Mesothelial cell of epicardium (in vitro differentiated cells): ENCODE results near the gene NOS2. TPM values are rescaled to one million over a fixed set of nuclear protein-coding genes. Genes with fewer than 3 reads are reported as not detected.
"Not testable (repeated sequence)": the region's sequence is repeated elsewhere in the genome, so short reads cannot be mapped to it uniquely, and the experiment has no call there.

Experiments
- DNase-seq, 2 experiments: peaks; one replicate each; pipeline ENCODE4 v3.0.0; 2021; ENCODE audit warnings: low spot score in 2 of 2; ENCODE audit not compliant: unreplicated experiment in 2 of 2
- H3K27ac Mint-ChIP-seq: 2 replicates; pipeline ENCODE4 v1.8.0; 2021; ENCODE audit warnings: mixed read lengths
- H3K27me3 Mint-ChIP-seq: 2 replicates; pipeline ENCODE4 v1.8.0; 2021; ENCODE audit warnings: low read depth, mixed read lengths
- H3K36me3 Mint-ChIP-seq: 2 replicates; pipeline ENCODE4 v1.8.0; 2021; ENCODE audit warnings: mixed read lengths
- H3K4me1 Mint-ChIP-seq: 2 replicates; pipeline ENCODE4 v1.8.0; 2021; ENCODE audit warnings: mixed read lengths
- H3K4me3 Mint-ChIP-seq: 2 replicates; pipeline ENCODE4 v1.8.0; 2021; ENCODE audit warnings: mild to moderate bottlenecking, moderate library complexity, mixed read lengths
- H3K9me3 Mint-ChIP-seq: 2 replicates; pipeline ENCODE4 v1.8.0; 2021; ENCODE audit warnings: mixed read lengths
- CTCF ChIP-seq: fragments of 200-600 bp; sonication (generic); IDR thresholded peaks from one replicate; pipeline ENCODE4 v1.5.0; 2021; ENCODE audit warnings: antibody characterized with exemption; ENCODE audit not compliant: unreplicated experiment
- total RNA-seq: library from RNA; stranded (reverse); gene quantifications from 3 replicates; pipeline ENCODE4 v1.2.1, GENCODE V29; 2021

The NOS2 gene
- total RNA-seq, 1 donor from 2014 or later = 0.18 TPM

GRCh38 chr17:27746881-27747280, 53.4 kb downstream of the NOS2 start:
- Mint-ChIP-seq H3K4me1 (no peaks in the 10 kb centered on the region), H3K27ac (no peak overlapping the region), H3K36me3 (no peaks in the 10 kb centered on the region), H3K27me3 (no peaks in the 10 kb centered on the region), H3K9me3 (no peaks in the 10 kb centered on the region), H3K4me3 (no peak overlapping the region)
- DNase-seq = no peak
- no peak for TF ChIP-seq CTCF

- not testable (repeated sequence) for DNase-seq, H3K4me1 Mint-ChIP-seq, H3K4me3 Mint-ChIP-seq, H3K27me3 Mint-ChIP-seq, H3K9me3 Mint-ChIP-seq, H3K36me3 Mint-ChIP-seq, H3K27ac Mint-ChIP-seq
Observed at GRCh38 chr17:27746320-27746719, 54.0 kb downstream of the NOS2 start.

GRCh38 chr17:27745207-27745830, 55.0 kb downstream of the NOS2 start:
- not testable (repeated sequence) for H3K4me1 Mint-ChIP-seq, H3K27ac Mint-ChIP-seq, H3K9me3 Mint-ChIP-seq, DNase-seq, H3K36me3 Mint-ChIP-seq, H3K27me3 Mint-ChIP-seq, H3K4me3 Mint-ChIP-seq

- no peaks in the 10 kb centered on the region for H3K9me3 Mint-ChIP-seq
- no peaks in the 10 kb centered on the region for H3K36me3 Mint-ChIP-seq
- H3K4me1 Mint-ChIP-seq = no peaks in the 10 kb centered on the region
- no peak overlapping the region for H3K27ac Mint-ChIP-seq
- no peak for DNase-seq
- H3K27me3 Mint-ChIP-seq = no peaks in the 10 kb centered on the region
- TF ChIP-seq CTCF = no peak
- no peak overlapping the region for H3K4me3 Mint-ChIP-seq
Observed at GRCh38 chr17:27743281-27743885, 56.9 kb downstream of the NOS2 start.

- TF ChIP-seq CTCF = no peak
- no peak overlapping the region for H3K27ac Mint-ChIP-seq
- no peak overlapping the region for H3K4me3 Mint-ChIP-seq
- H3K36me3 Mint-ChIP-seq = no peaks in the 10 kb centered on the region
- H3K4me1 Mint-ChIP-seq = no peaks in the 10 kb centered on the region
- DNase-seq = no peak
- H3K9me3 Mint-ChIP-seq = no peaks in the 10 kb centered on the region
- H3K27me3 Mint-ChIP-seq = peaks cover 6% of the 10 kb centered on the region
Observed at GRCh38 chr17:27741971-27742575, 58.3 kb downstream of the NOS2 start.

GRCh38 chr17:27741361-27741861, 58.9 kb downstream of the NOS2 start:
- peaks cover 6% of the 10 kb centered on the region for H3K27me3 Mint-ChIP-seq
- no peak for TF ChIP-seq CTCF
- H3K27ac Mint-ChIP-seq = no peak overlapping the region
- no peaks in the 10 kb centered on the region for H3K9me3 Mint-ChIP-seq
- no peaks in the 10 kb centered on the region for H3K36me3 Mint-ChIP-seq
- no peaks in the 10 kb centered on the region for H3K4me1 Mint-ChIP-seq
- no peak for DNase-seq
- no peak overlapping the region for H3K4me3 Mint-ChIP-seq

- not testable (repeated sequence) for H3K9me3 Mint-ChIP-seq, H3K27ac Mint-ChIP-seq, H3K4me3 Mint-ChIP-seq, H3K27me3 Mint-ChIP-seq, DNase-seq, H3K4me1 Mint-ChIP-seq, H3K36me3 Mint-ChIP-seq
Observed at GRCh38 chr17:27740541-27740940, 59.8 kb downstream of the NOS2 start.
